ENCODE measurements around the gene SLIT3. TPM values are rescaled to one million over a fixed set of nuclear protein-coding genes. Genes with fewer than 3 reads are reported as not detected.
"Not testable (repeated sequence)": the region's sequence is repeated elsewhere in the genome, so short reads cannot be mapped to it uniquely, and the experiment has no call there.

The SLIT3 gene
- total RNA-seq, 1 experiment from 2014 or later = 21.9 TPM

- DNase-seq (ENCODE audit: low read depth); in situ Hi-C loops (cut with HindIII; ENCODE audit: low pct_unique_long_range_greater_than_20kb, low sequenced_read_pairs): not testable (repeated sequence)
Observed at GRCh38 chr5:169140215-169140614, 160.7 kb downstream of the SLIT3 start.

- DNase-seq (ENCODE audit: low read depth) = peak; percentile 27
- in situ Hi-C loops (cut with HindIII; ENCODE audit: low pct_unique_long_range_greater_than_20kb, low sequenced_read_pairs) = no loop called here
Observed at GRCh38 chr5:169139480-169140050, 161.4 kb downstream of the SLIT3 start.

- DNase-seq (ENCODE audit: low read depth) = no peak
- in situ Hi-C loops (cut with HindIII; ENCODE audit: low pct_unique_long_range_greater_than_20kb, low sequenced_read_pairs) = no loop called here
Observed at GRCh38 chr5:169133531-169133930, 167.4 kb downstream of the SLIT3 start.

GRCh38 chr5:169132302-169132660, 168.7 kb downstream of the SLIT3 start:
- no peak for DNase-seq (ENCODE audit: low read depth)
- in situ Hi-C loops (cut with HindIII; ENCODE audit: low pct_unique_long_range_greater_than_20kb, low sequenced_read_pairs) = no loop called here

- in situ Hi-C loops (cut with HindIII; ENCODE audit: low pct_unique_long_range_greater_than_20kb, low sequenced_read_pairs) = no loop called here
- DNase-seq (ENCODE audit: low read depth) = no peak
Observed at GRCh38 chr5:169131616-169132301, 169.2 kb downstream of the SLIT3 start.

- in situ Hi-C loops (cut with HindIII; ENCODE audit: low pct_unique_long_range_greater_than_20kb, low sequenced_read_pairs) = no loop called here
Observed at GRCh38 chr5:169128679-169129078, 172.3 kb downstream of the SLIT3 start.

GRCh38 chr5:169127431-169127830, 173.5 kb downstream of the SLIT3 start:
- DNase-seq (ENCODE audit: low read depth) = no peak
- in situ Hi-C loops (cut with HindIII; ENCODE audit: low pct_unique_long_range_greater_than_20kb, low sequenced_read_pairs) = no loop called here

More at GRCh38 chr5:169128679-169129078, 172.3 kb downstream of the SLIT3 start:
- DNase-seq (ENCODE audit: low read depth) = no peak

GRCh38 chr5:169126481-169127021, 174.4 kb downstream of the SLIT3 start:
- in situ Hi-C loops (cut with HindIII; ENCODE audit: low pct_unique_long_range_greater_than_20kb, low sequenced_read_pairs) = no loop called here
- peak; percentile 30 for DNase-seq (ENCODE audit: low read depth)

GRCh38 chr5:169125571-169125970, 175.4 kb downstream of the SLIT3 start:
- in situ Hi-C loops (cut with HindIII; ENCODE audit: low pct_unique_long_range_greater_than_20kb, low sequenced_read_pairs) = no loop called here
- DNase-seq (ENCODE audit: low read depth) = no peak

GRCh38 chr5:169122951-169123350, 178.0 kb downstream of the SLIT3 start:
- DNase-seq (ENCODE audit: low read depth) = no peak
- in situ Hi-C loops (cut with HindIII; ENCODE audit: low pct_unique_long_range_greater_than_20kb, low sequenced_read_pairs) = no loop called here

GRCh38 chr5:169121630-169122420, 179.1 kb downstream of the SLIT3 start:
- in situ Hi-C loops (cut with HindIII; ENCODE audit: low pct_unique_long_range_greater_than_20kb, low sequenced_read_pairs) = no loop called here
- no peak for DNase-seq (ENCODE audit: low read depth)

- in situ Hi-C loops (cut with HindIII; ENCODE audit: low pct_unique_long_range_greater_than_20kb, low sequenced_read_pairs) = no loop called here
- no peak for DNase-seq (ENCODE audit: low read depth)
Observed at GRCh38 chr5:169119288-169120048, 181.5 kb downstream of the SLIT3 start.

- no peak for DNase-seq (ENCODE audit: low read depth)
- in situ Hi-C loops (cut with HindIII; ENCODE audit: low pct_unique_long_range_greater_than_20kb, low sequenced_read_pairs) = no loop called here
Observed at GRCh38 chr5:169116961-169117461, 183.9 kb downstream of the SLIT3 start.

- no peak for DNase-seq (ENCODE audit: low read depth)
- in situ Hi-C loops (cut with HindIII; ENCODE audit: low pct_unique_long_range_greater_than_20kb, low sequenced_read_pairs) = no loop called here
Observed at GRCh38 chr5:169115461-169116124, 185.3 kb downstream of the SLIT3 start.

GRCh38 chr5:169114466-169115065, 186.4 kb downstream of the SLIT3 start:
- in situ Hi-C loops (cut with HindIII; ENCODE audit: low pct_unique_long_range_greater_than_20kb, low sequenced_read_pairs) = no loop called here
- DNase-seq (ENCODE audit: low read depth) = no peak

GRCh38 chr5:169112016-169112415, 188.9 kb downstream of the SLIT3 start:
- DNase-seq (ENCODE audit: low read depth) = no peak
- in situ Hi-C loops (cut with HindIII; ENCODE audit: low pct_unique_long_range_greater_than_20kb, low sequenced_read_pairs) = no loop called here

GRCh38 chr5:169106911-169107706, 193.8 kb downstream of the SLIT3 start:
- peak; percentile 45 for DNase-seq (ENCODE audit: low read depth)
- in situ Hi-C loops (cut with HindIII; ENCODE audit: low pct_unique_long_range_greater_than_20kb, low sequenced_read_pairs) = no loop called here
